Cardiac fibroblast (primary cell): Measurements from ENCODE around the gene COX14.
A peak's percentile ranks its signal among the peaks of the same experiment; 100 is the strongest.
"Not testable (repeated sequence)": the region's sequence is repeated elsewhere in the genome, so short reads cannot be mapped to it uniquely, and the experiment has no call there.

Source experiments
- DNase-seq, 2 donors: peaks; one replicate each; pipeline versions ENCODE4 v3.0.0 to v3.0.0-alpha.2; 2010; ENCODE audit warnings: low read depth in 2 of 2
- H3K4me3 ChIP-seq, 2 donors: replicated peaks in 1 of 2; 1 replicate in 1 of 2; 2 replicates in 1 of 2; pipeline ENCODE4 v1.5.1; 2011; ENCODE audit warnings: low read depth in 2 of 2, low read length in 2 of 2, mild to moderate bottlenecking in 2 of 2, moderate library complexity in 1 of 2
- CTCF ChIP-seq: IDR thresholded peaks from one replicate; pipeline ENCODE4 v1.5.1; 2011; ENCODE audit warnings: low read depth, mild to moderate bottlenecking, low read length, inconsistent platforms

COX14 gene

GRCh38 chr12:50129290-50129689, 17.3 kb downstream of the COX14 start:
- H3K4me3 ChIP-seq = no peak overlapping the region
- DNase-seq = peak in 1 of 2 donors; percentile 19
- no peak for TF ChIP-seq CTCF

- TF ChIP-seq CTCF = peak; percentile 52
- DNase-seq = peak in 1 of 2 donors; percentile 78
These were observed 20.6 kb downstream of the COX14 start for GRCh38 chr12:50132505-50133135.

GRCh38 chr12:50142993-50143392, 31.0 kb downstream of the COX14 start:
- TF ChIP-seq CTCF = no peak
- H3K4me3 ChIP-seq = no peak overlapping the region

More at GRCh38 chr12:50132505-50133135, 20.6 kb downstream of the COX14 start:
- no peak overlapping the region for H3K4me3 ChIP-seq

GRCh38 chr12:50145439-50145838, 33.4 kb downstream of the COX14 start:
- no peak for DNase-seq
- no peak for TF ChIP-seq CTCF
- H3K4me3 ChIP-seq = no peak overlapping the region

More at GRCh38 chr12:50142993-50143392, 31.0 kb downstream of the COX14 start:
- DNase-seq = no peak

- no peak overlapping the region for H3K4me3 ChIP-seq
- DNase-seq = no peak
- TF ChIP-seq CTCF = no peak
These were observed 35.2 kb downstream of the COX14 start for GRCh38 chr12:50147281-50147680.

- not testable (repeated sequence) for DNase-seq, H3K4me3 ChIP-seq
These were observed 36.0 kb downstream of the COX14 start for GRCh38 chr12:50148011-50148410.

GRCh38 chr12:50149311-50149710, 37.3 kb downstream of the COX14 start:
- TF ChIP-seq CTCF = no peak

More at GRCh38 chr12:50149311-50149710, 37.3 kb downstream of the COX14 start:
- no peak for DNase-seq
- H3K4me3 ChIP-seq = no peak overlapping the region
